ENCODE data around the gene ACACA. TPM values are rescaled to one million over a fixed set of nuclear protein-coding genes. Genes with fewer than 3 reads are reported as not detected.

ACACA gene
- total and polyA plus RNA-seq, 2 donors (not counting 3 experiments of a cell fraction or from before 2014, with no cell fraction given) = 55.3 to 124 TPM

GRCh38 chr17:37079735-37080134 is 326.9 kb downstream of the ACACA start:
- no peaks in the 10 kb centered on the region for H3K79me2 ChIP-seq (ENCODE audit: control insufficient read depth, insufficient read depth, low read length)
- ChIA-PET POLR2A (interaction anchor here (0.6 kb wide), 1 partner anchor 454 kb away, joined by 3 read pairs; no protein-coding TSS in a partner anchor), CTCF (interaction anchor here (1.1 to 1.6 kb wide), 4 partner anchors 12 to 160 kb away, joined by 3 to 7 read pairs (median 4); no protein-coding TSS in a partner anchor)
- no peaks in the 10 kb centered on the region for H4K20me1 ChIP-seq (replicated peaks; ENCODE audit: control insufficient read depth, extremely low read depth, insufficient read depth, low read length)
- H3K27ac ChIP-seq (ENCODE audit: insufficient read depth, low read depth, low read length) = no peak overlapping the region
- BruUV-seq (replicated peaks) = no TSS peak
- H3K4me2 ChIP-seq (ENCODE audit: insufficient read depth, low read length) = no peak overlapping the region
- no peaks in the 10 kb centered on the region for H3K27me3 ChIP-seq (ENCODE audit: control insufficient read depth in 2 of 2, insufficient read depth in 2 of 2, low read length in 2 of 2)
- H2AFZ ChIP-seq (ENCODE audit: low read depth, low read length) = no peak overlapping the region
- dilution Hi-C loops (cut with MboI; ENCODE audit: extremely low pct_ligation_motif_present, low sequenced_read_pairs) = no loop called here
- intact Hi-C loops (cut with micrococcal nuclease) = no loop called here
- no peaks in the 10 kb centered on the region for H3K36me3 ChIP-seq (ENCODE audit: control insufficient read depth in 2 of 2, extremely low read depth in 1 of 2, insufficient read depth in 2 of 2, low read length in 2 of 2)
- H3K9me1 ChIP-seq (replicated peaks; ENCODE audit: control insufficient read depth, extremely low read depth, insufficient read depth, low read length) = no peaks in the 10 kb centered on the region
- FAIRE-seq = no peak
- H3K9me3 ChIP-seq (replicated peaks; ENCODE audit: control insufficient read depth, insufficient read depth, low read length) = no peaks in the 10 kb centered on the region
- H3K4me1 ChIP-seq (ENCODE audit: control insufficient read depth, extremely low read depth, insufficient read depth, low read length) = peaks cover 5% of the 10 kb centered on the region
- H3K9ac ChIP-seq (replicated peaks; ENCODE audit: extremely low read depth, insufficient read depth, low read length) = no peak overlapping the region
- no peak for DNase-seq (ENCODE audit: low read depth, low spot score)
- no peak overlapping the region for H3K4me3 ChIP-seq (replicated peaks in 1 of 3; ENCODE audit: insufficient read depth in 1 of 3, low read depth in 1 of 3, low read length in 3 of 3)
- TF ChIP-seq MYC (IDR thresholded peaks at IDR 0.05; ENCODE audit: low read depth, low read length) (no peak), JUN (IDR thresholded peaks at IDR 0.05; ENCODE audit: borderline replicate concordance, insufficient read depth, insufficient read length, low read depth) (no peak), CTCF (IDR thresholded peaks at IDR 0.05; ENCODE audit: extremely low read depth in 1 of 2, insufficient read depth in 1 of 2, low read depth in 1 of 2, low read length in 2 of 2) (no peak), POLR2A (IDR thresholded peaks at IDR 0.05; ENCODE audit: low read depth, low read length) (no peak), POLR2AphosphoS5 (IDR thresholded peaks at IDR 0.05; ENCODE audit: insufficient read depth, low read depth, low read length) (no peak), GATA2 (IDR thresholded peaks at IDR 0.05; ENCODE audit: insufficient read depth, insufficient read length, low read depth, low read length) (no peak), MAX (IDR thresholded peaks at IDR 0.05; ENCODE audit: insufficient read depth, insufficient read length) (no peak), EZH2 (IDR thresholded peaks at IDR 0.05; ENCODE audit: borderline replicate concordance, low read depth, low read length, severe bottlenecking) (no peak)

Measured in endothelial cell of umbilical vein (primary cell).